Activated B cell treated with CpG ODN at 0.5 μM for 24 hours (primary cell): Measurements from ENCODE around the gene PRKG1. TPM values are rescaled to one million over a fixed set of nuclear protein-coding genes. Genes with fewer than 3 reads are reported as not detected.

Experiments used
- ATAC-seq: fragments of 200-7000 bp; cut with Tn5 transposase; one replicate; pipeline ENCODE4 v1.10.0; 2021; ENCODE audit warnings: low read depth, mild to moderate bottlenecking, moderate library complexity
- CTCF ChIA-PET: fragments of 350-600 bp; sonication (Branson Sonifier 250); formaldehyde crosslinking; loops from one replicate; lab custom pipeline; 2021; ENCODE audit warnings: antibody characterized with exemption; lab: Charles Lee
- POLR2A ChIA-PET: fragments of 350-600 bp; sonication (Branson Sonifier 250); formaldehyde crosslinking; loops from one replicate; lab custom pipeline; 2021; ENCODE audit warnings: antibody characterized with exemption; lab: Charles Lee
- DNase-seq: peaks from one replicate; pipeline ENCODE4 v3.0.0; 2022
- H3K27ac Mint-ChIP-seq: one replicate; pipeline ENCODE4 v1.8.0; 2020; ENCODE audit warnings: mixed read lengths
- H3K27me3 Mint-ChIP-seq: one replicate; pipeline ENCODE4 v1.8.0; 2021; ENCODE audit warnings: mixed read lengths
- H3K36me3 Mint-ChIP-seq: one replicate; pipeline ENCODE4 v1.8.0; 2021; ENCODE audit warnings: low read depth, mixed read lengths
- H3K4me1 Mint-ChIP-seq: one replicate; pipeline ENCODE4 v1.8.0; 2021; ENCODE audit warnings: mixed read lengths
- H3K4me3 Mint-ChIP-seq: one replicate; pipeline ENCODE4 v1.8.0; 2020; ENCODE audit warnings: mild to moderate bottlenecking, mixed read lengths
- H3K9me3 Mint-ChIP-seq: one replicate; pipeline ENCODE4 v1.8.0; 2020; ENCODE audit warnings: mixed read lengths
- CTCF ChIP-seq: fragments of 200-600 bp; IDR thresholded peaks from one replicate; pipeline ENCODE4 v1.8.0; 2022; ENCODE audit warnings: antibody characterized with exemption, mild to moderate bottlenecking
- intact Hi-C: fragments of 100-400 bp; cut with micrococcal nuclease; formaldehyde crosslinking; loops from one replicate; pipeline ENCODE4 v1.15.1; 2024
- total RNA-seq: library from RNA; stranded (reverse); gene quantifications from 2 replicates; pipeline ENCODE4 v1.2.3, GENCODE V29; 2022

Gene PRKG1
- total RNA-seq, 1 donor from 2014 or later: not detected

DNA sequence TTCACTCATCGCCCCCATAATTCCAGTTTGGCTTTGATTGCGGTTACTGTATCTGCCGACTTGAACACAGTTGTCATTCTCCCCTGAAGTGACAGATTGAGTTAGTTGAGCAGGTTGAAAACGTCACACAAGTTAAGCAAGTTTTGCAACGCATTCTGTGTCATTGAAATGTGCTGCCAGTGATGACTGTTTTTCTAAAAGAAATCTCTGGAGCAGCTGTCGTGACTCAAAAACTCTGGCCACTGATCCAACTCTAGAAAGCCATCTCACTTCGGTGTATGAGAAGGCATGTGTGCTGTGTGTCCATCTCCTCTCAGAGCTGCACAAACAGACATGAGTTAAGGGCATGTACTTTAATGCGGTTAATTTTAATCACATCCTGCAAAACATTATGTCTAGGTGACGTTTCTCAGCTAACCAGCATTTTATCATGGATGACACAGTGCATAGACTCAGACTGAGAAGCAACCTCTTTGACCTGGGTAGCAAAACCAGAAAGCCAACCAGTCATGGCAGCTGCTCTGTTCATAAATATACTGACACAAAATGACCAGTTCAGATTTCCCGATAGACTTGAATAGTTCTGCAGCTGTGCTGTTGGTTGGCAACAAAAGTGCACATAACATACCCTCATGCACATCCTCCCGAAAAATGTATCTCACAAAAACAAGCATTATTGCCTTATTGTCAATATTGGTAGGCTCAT lies 555.8 kb downstream of the PRKG1 start:
- DNase-seq (no peak), ATAC-seq (no peak)
- Mint-ChIP-seq H3K36me3 (no peaks in the 10 kb centered on the region), H3K27ac (no peak overlapping the region), H3K4me3 (no peak overlapping the region), H3K9me3 (no peaks in the 10 kb centered on the region), H3K27me3 (no peaks in the 10 kb centered on the region), H3K4me1 (no peaks in the 10 kb centered on the region)
- no peak for TF ChIP-seq CTCF
- ChIA-PET CTCF (no interaction called here), POLR2A (no interaction called here)
- intact Hi-C loops: no loop called here

GRCh38 chr10:51630640-51631005 lies 556.3 kb downstream of the PRKG1 start:
- H3K27ac Mint-ChIP-seq: no peak overlapping the region
- no peak for DNase-seq
- H3K4me3 Mint-ChIP-seq: no peak overlapping the region
- ChIA-PET CTCF (no interaction called here), POLR2A (no interaction called here)
- H3K4me1 Mint-ChIP-seq: no peaks in the 10 kb centered on the region
- intact Hi-C loops: no loop called here
- H3K36me3 Mint-ChIP-seq: no peaks in the 10 kb centered on the region
- no peak for TF ChIP-seq CTCF
- no peaks in the 10 kb centered on the region for H3K9me3 Mint-ChIP-seq
- H3K27me3 Mint-ChIP-seq: no peaks in the 10 kb centered on the region
- ATAC-seq: no peak

- Mint-ChIP-seq H3K36me3 (no peaks in the 10 kb centered on the region), H3K27me3 (no peaks in the 10 kb centered on the region), H3K9me3 (no peaks in the 10 kb centered on the region), H3K4me3 (no peak overlapping the region), H3K4me1 (no peaks in the 10 kb centered on the region), H3K27ac (no peak overlapping the region)
- intact Hi-C loops: no loop called here
- no peak for ATAC-seq
- ChIA-PET CTCF (interaction anchor here (0.9 kb wide), 1 partner anchor 9 kb away, joined by 3 read pairs; no protein-coding TSS in a partner anchor), POLR2A (no interaction called here)
- DNase-seq: no peak
- TF ChIP-seq CTCF: no peak
Measured at GRCh38 chr10:51635436-51635835, 561.1 kb downstream of the PRKG1 start.

DNA sequence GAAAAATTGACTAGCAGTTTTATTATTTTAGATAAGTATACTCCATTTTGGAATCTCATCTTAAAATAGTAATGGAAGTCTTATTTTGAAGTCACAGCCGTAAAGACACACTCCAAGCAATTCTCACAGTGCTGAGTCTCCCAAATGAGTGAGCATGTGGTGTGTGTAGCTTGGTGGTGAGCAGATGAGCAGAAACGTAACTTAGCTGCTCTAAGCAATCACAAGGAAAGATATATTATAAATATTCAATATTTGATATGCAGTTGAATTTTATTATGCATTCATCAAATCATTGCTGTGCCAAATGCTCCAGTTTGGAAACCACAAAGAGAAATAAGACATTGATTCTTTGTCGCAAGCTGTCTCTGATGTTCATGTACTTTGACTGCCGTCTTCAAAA lies 563.9 kb downstream of the PRKG1 start:
- no peaks in the 10 kb centered on the region for H3K4me1 Mint-ChIP-seq
- CTCF ChIA-PET: no interaction called here
- ATAC-seq: no peak
- TF ChIP-seq CTCF: no peak
- H3K27me3 Mint-ChIP-seq: no peaks in the 10 kb centered on the region
- no peak for DNase-seq
- H3K9me3 Mint-ChIP-seq: no peaks in the 10 kb centered on the region
- no peak overlapping the region for H3K27ac Mint-ChIP-seq
- H3K4me3 Mint-ChIP-seq: no peak overlapping the region
- POLR2A ChIA-PET: no interaction called here
- intact Hi-C loops: no loop called here
- H3K36me3 Mint-ChIP-seq: no peaks in the 10 kb centered on the region

- DNase-seq (no peak), ATAC-seq (no peak)
- ChIA-PET POLR2A (no interaction called here), CTCF (no interaction called here)
- TF ChIP-seq CTCF: no peak
- no peaks in the 10 kb centered on the region for H3K36me3 Mint-ChIP-seq
- H3K27me3 Mint-ChIP-seq: no peaks in the 10 kb centered on the region
- no peaks in the 10 kb centered on the region for H3K4me1 Mint-ChIP-seq
- no peaks in the 10 kb centered on the region for H3K9me3 Mint-ChIP-seq
- H3K4me3 Mint-ChIP-seq: no peak overlapping the region
- intact Hi-C loops: no loop called here
- no peak overlapping the region for H3K27ac Mint-ChIP-seq
Measured at GRCh38 chr10:51638737-51639136, 564.5 kb downstream of the PRKG1 start.
